Measurements from ENCODE around the gene CEBPE. TPM values are rescaled to one million over a fixed set of nuclear protein-coding genes. Genes with fewer than 3 reads are reported as not detected.

CEBPE gene
- total RNA-seq, 1 donor from 2014 or later, result not detected

DNA sequence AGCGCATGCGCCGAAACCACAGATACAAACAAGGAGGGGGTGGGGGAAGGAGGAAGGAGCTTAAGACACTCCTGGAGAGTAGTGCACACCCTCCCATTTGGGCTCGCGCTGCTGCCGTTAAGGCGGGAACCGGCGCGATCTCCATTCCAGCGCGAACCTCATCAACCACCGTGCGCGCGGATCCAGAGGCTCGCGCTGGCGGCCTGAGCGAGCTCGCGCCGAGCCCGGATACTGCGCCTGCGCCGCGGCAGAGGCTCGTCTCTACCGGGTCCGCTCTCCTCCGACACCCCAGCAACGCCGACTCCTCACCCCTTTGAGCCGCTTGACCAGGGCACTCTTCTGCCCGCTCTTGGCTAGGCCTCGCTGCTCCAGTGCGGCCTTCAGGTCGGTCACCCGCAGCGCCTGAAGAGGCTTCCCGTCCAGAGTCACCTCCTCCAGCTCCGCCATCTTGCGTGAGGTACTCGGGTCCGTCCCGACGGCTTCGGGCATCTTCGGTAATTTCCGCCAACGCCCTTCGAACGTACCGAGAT lies 24.3 kb downstream of the CEBPE start, which contains the start of gene ACIN1:
Gene ACIN1 (minus strand): TSS at position 471 of the 530 bp plus-strand sequence. CDS start 24 bp downstream, at position 447.
- no peaks in the 10 kb centered on the region for H3K9me3 Mint-ChIP-seq (ENCODE audit: low read depth)
- H3K36me3 Mint-ChIP-seq (ENCODE audit: insufficient read depth), result peaks cover 10% of the 10 kb centered on the region
- peaks cover 19% of the 10 kb centered on the region for H3K4me1 Mint-ChIP-seq (ENCODE audit: low read depth)
- H3K4me3 Mint-ChIP-seq (ENCODE audit: low read depth), result no peak within 1 kb of the TSS
- TF ChIP-seq, protein P1, sequence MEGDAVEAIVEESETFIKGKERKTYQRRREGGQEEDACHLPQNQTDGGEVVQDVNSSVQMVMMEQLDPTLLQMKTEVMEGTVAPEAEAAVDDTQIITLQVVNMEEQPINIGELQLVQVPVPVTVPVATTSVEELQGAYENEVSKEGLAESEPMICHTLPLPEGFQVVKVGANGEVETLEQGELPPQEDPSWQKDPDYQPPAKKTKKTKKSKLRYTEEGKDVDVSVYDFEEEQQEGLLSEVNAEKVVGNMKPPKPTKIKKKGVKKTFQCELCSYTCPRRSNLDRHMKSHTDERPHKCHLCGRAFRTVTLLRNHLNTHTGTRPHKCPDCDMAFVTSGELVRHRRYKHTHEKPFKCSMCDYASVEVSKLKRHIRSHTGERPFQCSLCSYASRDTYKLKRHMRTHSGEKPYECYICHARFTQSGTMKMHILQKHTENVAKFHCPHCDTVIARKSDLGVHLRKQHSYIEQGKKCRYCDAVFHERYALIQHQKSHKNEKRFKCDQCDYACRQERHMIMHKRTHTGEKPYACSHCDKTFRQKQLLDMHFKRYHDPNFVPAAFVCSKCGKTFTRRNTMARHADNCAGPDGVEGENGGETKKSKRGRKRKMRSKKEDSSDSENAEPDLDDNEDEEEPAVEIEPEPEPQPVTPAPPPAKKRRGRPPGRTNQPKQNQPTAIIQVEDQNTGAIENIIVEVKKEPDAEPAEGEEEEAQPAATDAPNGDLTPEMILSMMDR (IDR thresholded peaks at IDR 0.05; ENCODE audit: unreplicated experiment), result no peak
- peak; percentile 54 for DNase-seq (ENCODE audit: low spot score, unreplicated experiment)
- no peak within 1 kb of the TSS for H3K27ac Mint-ChIP-seq
- H3K27me3 Mint-ChIP-seq, result no peaks in the 10 kb centered on the region

DNA sequence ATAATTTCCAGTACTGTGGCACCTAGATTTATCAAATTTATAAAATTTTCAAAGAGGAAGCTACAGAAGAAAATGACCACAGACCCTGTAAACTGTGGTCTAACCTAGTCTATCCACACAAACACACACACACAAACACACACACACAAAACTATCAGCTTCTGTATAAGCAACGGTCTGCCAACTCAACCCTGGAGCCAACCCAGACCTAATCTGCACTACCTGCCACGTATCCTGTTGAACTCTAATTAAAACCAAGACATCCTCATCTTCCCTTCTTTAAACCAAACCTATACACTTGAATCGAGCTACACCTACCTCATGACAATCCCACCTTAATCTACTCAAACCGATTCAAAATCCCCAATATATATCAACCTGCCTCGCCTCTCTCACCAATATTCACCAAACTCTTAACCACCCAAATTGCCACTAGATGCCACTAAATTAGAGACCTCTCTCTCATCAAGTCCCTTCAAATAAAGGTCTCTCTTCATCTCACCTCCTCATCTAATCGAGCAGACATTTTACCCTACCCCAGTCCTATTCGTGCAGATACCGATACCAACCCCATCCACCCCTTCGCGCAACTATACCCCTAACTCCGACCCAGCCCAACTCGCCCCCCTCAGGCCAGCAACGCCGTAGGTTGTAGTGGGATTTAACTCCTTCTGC lies 24.9 kb downstream of the CEBPE start:
- no peaks in the 10 kb centered on the region for H3K27me3 Mint-ChIP-seq
- H3K4me1 Mint-ChIP-seq (ENCODE audit: low read depth), result peaks cover 19% of the 10 kb centered on the region
- TF ChIP-seq, protein P1 (IDR thresholded peaks at IDR 0.05; ENCODE audit: unreplicated experiment), result peak; percentile 40
- no peak overlapping the region for H3K27ac Mint-ChIP-seq
- no peak overlapping the region for H3K4me3 Mint-ChIP-seq (ENCODE audit: low read depth)
- no peak for DNase-seq (ENCODE audit: low spot score, unreplicated experiment)
- H3K36me3 Mint-ChIP-seq (ENCODE audit: insufficient read depth), result peaks cover 13% of the 10 kb centered on the region
- H3K9me3 Mint-ChIP-seq (ENCODE audit: low read depth), result no peaks in the 10 kb centered on the region

DNA sequence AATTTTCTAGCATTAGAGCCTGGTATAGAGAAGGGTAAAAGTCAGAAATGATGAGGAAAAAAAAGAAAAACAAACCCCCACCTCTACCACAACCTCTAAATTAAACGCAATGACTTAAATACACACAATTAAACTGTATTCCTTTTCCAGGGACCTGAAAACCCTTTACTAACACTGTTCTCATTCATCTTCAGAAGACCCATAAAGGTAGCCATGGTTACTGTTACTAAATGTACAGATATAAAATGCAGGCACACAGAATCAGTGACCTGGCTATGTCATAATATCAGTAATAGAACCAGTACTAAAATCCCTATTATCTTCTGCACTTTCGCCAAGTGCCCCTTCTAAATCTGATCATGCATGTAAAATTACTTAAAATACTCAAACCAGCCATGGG lies 25.5 kb downstream of the CEBPE start:
- peaks cover 13% of the 10 kb centered on the region for H3K36me3 Mint-ChIP-seq (ENCODE audit: insufficient read depth)
- H3K9me3 Mint-ChIP-seq (ENCODE audit: low read depth), result no peaks in the 10 kb centered on the region
- peaks cover 19% of the 10 kb centered on the region for H3K4me1 Mint-ChIP-seq (ENCODE audit: low read depth)
- H3K4me3 Mint-ChIP-seq (ENCODE audit: low read depth), result no peak overlapping the region
- H3K27ac Mint-ChIP-seq, result peak overlapping the region; percentile 54
- H3K27me3 Mint-ChIP-seq, result no peaks in the 10 kb centered on the region
- TF ChIP-seq, protein P1 (IDR thresholded peaks at IDR 0.05; ENCODE audit: unreplicated experiment), result no peak
- no peak for DNase-seq (ENCODE audit: low spot score, unreplicated experiment)

DNA sequence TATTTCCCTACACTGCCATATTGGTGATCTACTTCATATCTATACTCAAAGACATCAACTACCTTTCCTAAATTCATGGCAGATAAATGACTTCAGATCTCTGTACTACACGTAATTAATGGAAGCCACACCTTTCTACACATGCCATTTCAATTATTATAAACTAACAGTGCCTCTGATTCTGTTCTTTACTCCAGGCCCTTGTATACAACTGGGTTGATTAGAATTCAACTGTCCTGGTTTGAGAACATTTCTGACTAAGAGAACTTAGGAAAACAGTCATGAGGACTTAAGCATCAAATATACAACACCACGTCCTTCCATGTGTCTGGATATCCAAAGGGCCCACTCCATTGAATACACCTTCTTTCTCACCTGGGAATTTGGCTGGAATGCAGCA lies 26.0 kb downstream of the CEBPE start:
- no peak overlapping the region for H3K4me3 Mint-ChIP-seq (ENCODE audit: low read depth)
- TF ChIP-seq, protein P1 (IDR thresholded peaks at IDR 0.05; ENCODE audit: unreplicated experiment), result no peak
- peaks cover 13% of the 10 kb centered on the region for H3K36me3 Mint-ChIP-seq (ENCODE audit: insufficient read depth)
- DNase-seq (ENCODE audit: low spot score, unreplicated experiment), result no peak
- H3K27me3 Mint-ChIP-seq, result no peaks in the 10 kb centered on the region
- no peak overlapping the region for H3K27ac Mint-ChIP-seq
- H3K9me3 Mint-ChIP-seq (ENCODE audit: low read depth), result no peaks in the 10 kb centered on the region
- H3K4me1 Mint-ChIP-seq (ENCODE audit: low read depth), result peaks cover 19% of the 10 kb centered on the region

DNA sequence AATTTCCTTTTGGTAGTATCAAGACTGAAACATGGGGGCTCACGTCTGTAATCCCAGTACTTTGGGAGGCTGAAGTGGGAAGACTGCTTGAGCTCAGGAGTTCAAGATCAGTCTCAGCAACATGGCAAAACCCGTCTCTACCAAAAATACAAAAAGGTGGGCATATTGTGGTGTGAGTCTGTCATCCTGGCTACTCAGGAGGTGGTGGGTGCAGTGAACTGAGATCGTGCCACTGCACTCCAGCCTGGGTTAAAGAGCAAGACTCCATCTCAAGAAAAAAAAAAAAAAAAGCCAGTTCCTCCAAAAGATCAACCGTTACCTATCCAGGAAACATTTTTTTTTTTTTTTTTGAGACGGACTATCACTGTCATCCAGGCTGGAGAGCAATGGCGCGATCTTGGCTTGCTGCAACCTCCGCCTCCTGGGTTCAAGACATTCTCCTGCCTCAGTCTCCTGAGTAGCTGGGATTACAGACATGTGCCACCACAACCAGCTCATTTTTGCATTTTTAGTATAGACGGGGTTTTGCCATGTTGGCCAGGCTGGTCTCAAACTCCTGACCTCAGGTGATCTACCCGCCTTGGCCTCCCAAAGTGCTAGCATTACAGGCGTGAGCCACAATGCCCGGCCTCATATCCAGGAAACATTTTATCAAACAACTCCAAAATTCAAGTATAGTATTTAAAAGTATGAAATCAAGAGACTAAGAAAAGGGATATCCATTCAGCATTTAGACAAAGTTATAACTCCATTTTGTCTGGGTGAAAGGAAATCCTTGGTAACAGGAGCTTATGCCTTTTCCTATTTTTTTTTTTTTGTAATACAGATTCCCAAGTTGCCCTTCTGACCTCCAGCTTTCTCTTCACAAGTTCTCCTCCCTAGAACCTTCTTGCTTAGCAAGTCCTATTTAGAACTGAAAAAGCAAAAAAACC lies 27.5 kb downstream of the CEBPE start:
- Mint-ChIP-seq H3K4me3 (ENCODE audit: low read depth) (no peak overlapping the region), H3K4me1 (ENCODE audit: low read depth) (peaks cover 12% of the 10 kb centered on the region), H3K9me3 (ENCODE audit: low read depth) (no peaks in the 10 kb centered on the region), H3K36me3 (ENCODE audit: insufficient read depth) (peaks cover 18% of the 10 kb centered on the region), H3K27me3 (no peaks in the 10 kb centered on the region), H3K27ac (no peak overlapping the region)
- TF ChIP-seq, protein P1 (IDR thresholded peaks at IDR 0.05; ENCODE audit: unreplicated experiment), result no peak
- DNase-seq (ENCODE audit: low spot score, unreplicated experiment), result no peak
